ENCODE measurements around the gene MRPL14.

DNA sequence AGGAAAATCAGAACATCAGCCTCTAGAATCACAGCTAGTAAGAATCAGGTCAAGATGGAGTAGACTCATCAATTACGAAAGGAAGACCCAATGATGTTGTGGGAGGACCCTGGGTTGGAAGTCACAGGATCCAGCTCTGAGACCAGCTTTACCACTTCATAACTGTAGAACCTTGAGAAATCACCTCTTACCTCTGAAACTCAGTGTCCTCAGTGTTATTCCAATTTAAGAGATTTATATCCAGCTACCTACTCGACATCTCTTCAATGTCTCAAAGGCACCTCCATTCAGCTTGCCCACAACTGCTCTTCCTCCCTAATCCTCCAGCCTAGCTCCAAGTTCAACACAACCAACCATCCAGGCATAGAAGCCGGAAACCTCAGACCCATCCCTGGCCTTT, 16.3 kb downstream of the MRPL14 start:
- TF ChIP-seq EZH2 (IDR thresholded peaks at IDR 0.05; ENCODE audit: low read depth, low read length, severe bottlenecking): no peak
- TF ChIP-seq CBX5 (IDR thresholded peaks at IDR 0.05; ENCODE audit: low read depth, low read length): no peak
- TF ChIP-seq SP2 (IDR thresholded peaks at IDR 0.05; ENCODE audit: low read length): no peak
